22Rv1 (cell line): ENCODE data around the gene SIX1.

Experiments used
- H3K27ac ChIP-seq: fragments of 450-650 bp; 2 replicates; pipeline ENCODE4 v1.5.1; 2017
- CTCF ChIP-seq: fragments of 450-650 bp; IDR thresholded peaks from 2 replicates; pipeline ENCODE4 v1.5.1; 2017; ENCODE audit warnings: mild to moderate bottlenecking
- ZFX ChIP-seq: fragments of 450-650 bp; IDR thresholded peaks from 2 replicates; pipeline ENCODE4 v1.6.1; 2017; ENCODE audit warnings: antibody characterized with exemption, borderline replicate concordance

The SIX1 gene

GRCh38 chr14:60648934-60649874 is at the start of gene SIX1:
Gene SIX1, minus strand, starts transcription at chr14:60649477. Its CDS starts 288 bp downstream, at chr14:60649189.
- H3K27ac ChIP-seq, result peak within 1 kb of the TSS; percentile 55
- TF ChIP-seq CTCF, result no peak
- TF ChIP-seq ZFX, result no peak

- TF ChIP-seq ZFX (no peak), CTCF (no peak)
- no peak overlapping the region for H3K27ac ChIP-seq
Measured at GRCh38 chr14:60695327-60695726, 46.0 kb upstream of the SIX1 start.

GRCh38 chr14:60691383-60692113 is 42.3 kb upstream of the SIX1 start:
- no peak for TF ChIP-seq ZFX
- no peak for TF ChIP-seq CTCF
- H3K27ac ChIP-seq, result no peak overlapping the region

- no peak overlapping the region for H3K27ac ChIP-seq
- TF ChIP-seq ZFX (no peak), CTCF (no peak)
Measured at GRCh38 chr14:60686865-60687264, 37.6 kb upstream of the SIX1 start.

- no peak for TF ChIP-seq CTCF
- no peak for TF ChIP-seq ZFX
Measured at GRCh38 chr14:60684203-60684602, 34.9 kb upstream of the SIX1 start.

GRCh38 chr14:60681271-60681670 is 32.0 kb upstream of the SIX1 start:
- H3K27ac ChIP-seq, result no peak overlapping the region
- no peak for TF ChIP-seq CTCF
- no peak for TF ChIP-seq ZFX

More at GRCh38 chr14:60684203-60684602, 34.9 kb upstream of the SIX1 start:
- H3K27ac ChIP-seq, result no peak overlapping the region

- H3K27ac ChIP-seq, result no peak overlapping the region
- TF ChIP-seq CTCF, result no peak
- no peak for TF ChIP-seq ZFX
Measured at GRCh38 chr14:60680511-60680910, 31.2 kb upstream of the SIX1 start.
